Activated CD4-positive, CD25-positive, alpha-beta regulatory T cell treated with anti-CD3 and anti-CD28 coated beads, Interleukin-2, amount 50 U/mL, for 16 hours (primary cell): ENCODE results near the gene CEMP1.

Source experiments
- DNase-seq: peaks from one replicate; pipeline ENCODE4 v3.0.0-alpha.2; 2020; ENCODE audit warnings: low read depth, low spot score

CEMP1 gene

DNA sequence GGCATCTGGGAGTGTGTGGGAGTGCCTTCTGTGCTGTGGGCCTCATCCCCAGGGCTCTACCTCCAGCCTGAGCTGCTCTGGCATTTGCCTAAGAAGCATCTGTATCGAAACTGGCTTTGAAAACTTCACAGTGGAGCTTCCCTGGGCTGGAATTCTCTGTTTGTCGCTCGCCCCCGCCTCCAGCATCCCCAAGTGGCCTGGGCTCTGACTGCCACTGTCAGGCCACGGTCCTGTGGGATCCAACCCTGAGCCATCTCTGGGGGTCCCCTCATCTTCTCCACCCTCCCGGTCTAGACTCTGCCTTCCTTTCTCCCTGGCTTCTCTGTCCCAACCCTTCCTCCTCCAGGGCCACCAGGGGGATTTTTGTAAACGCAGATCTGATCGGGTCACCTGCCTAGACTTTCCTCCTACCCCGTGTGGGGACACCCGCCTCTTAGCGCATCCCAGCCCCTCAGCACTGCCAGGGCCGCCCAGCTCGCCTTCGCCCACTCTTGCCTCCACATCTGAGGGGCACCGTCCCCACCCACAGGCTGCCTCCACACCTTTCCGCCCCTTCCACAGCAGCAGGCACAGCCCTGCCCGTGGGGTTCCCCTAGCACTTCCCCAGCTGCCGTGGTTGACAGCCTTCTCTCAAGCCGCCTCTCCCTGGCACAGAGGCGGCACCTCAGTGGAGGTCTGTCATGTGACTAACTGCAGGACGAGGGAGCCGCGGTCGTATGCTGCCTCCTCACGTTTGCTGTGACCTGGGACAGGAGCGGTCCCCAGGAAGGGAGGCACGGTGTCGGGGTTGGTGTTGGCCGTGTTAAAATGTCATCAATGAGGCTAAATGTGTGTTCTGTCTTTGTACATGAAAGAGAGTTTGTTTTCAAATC is 44.3 kb downstream of the CEMP1 start:
- DNase-seq = peak; percentile 57

DNA sequence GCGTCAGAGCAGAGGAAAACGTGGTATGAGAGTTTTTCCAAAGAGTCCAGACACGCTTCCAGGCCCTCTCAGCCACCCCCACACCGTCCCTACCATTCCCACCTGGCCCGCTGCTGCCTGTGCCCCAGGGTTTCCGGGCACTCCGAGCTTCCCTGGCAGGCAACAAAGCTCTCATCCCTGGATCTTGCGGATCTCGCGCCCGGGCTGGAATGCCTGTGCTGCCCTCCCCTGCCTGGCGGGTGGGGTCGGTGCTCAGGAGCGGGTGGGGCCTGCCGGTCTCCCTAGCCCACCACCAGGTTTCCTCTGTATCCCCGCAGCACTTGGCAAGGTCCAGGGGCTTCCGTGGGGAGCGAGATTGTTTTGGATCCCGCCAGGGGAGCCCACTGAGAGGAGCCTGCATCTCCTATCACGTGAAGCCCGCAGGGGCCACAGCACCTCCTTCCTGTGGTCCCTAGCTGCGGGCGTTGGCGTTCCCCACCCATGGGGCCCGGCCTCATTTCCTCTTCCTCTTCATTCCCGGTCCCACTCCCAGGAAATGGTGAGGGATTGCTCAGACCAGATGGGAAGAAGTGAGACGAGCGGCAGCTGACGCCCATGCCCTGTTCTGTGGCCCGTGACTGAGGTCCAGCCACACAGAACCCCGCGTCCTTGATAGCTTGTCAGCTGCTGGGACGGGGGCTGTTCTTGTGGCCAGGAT is 45.2 kb downstream of the CEMP1 start:
- no peak for DNase-seq

DNA sequence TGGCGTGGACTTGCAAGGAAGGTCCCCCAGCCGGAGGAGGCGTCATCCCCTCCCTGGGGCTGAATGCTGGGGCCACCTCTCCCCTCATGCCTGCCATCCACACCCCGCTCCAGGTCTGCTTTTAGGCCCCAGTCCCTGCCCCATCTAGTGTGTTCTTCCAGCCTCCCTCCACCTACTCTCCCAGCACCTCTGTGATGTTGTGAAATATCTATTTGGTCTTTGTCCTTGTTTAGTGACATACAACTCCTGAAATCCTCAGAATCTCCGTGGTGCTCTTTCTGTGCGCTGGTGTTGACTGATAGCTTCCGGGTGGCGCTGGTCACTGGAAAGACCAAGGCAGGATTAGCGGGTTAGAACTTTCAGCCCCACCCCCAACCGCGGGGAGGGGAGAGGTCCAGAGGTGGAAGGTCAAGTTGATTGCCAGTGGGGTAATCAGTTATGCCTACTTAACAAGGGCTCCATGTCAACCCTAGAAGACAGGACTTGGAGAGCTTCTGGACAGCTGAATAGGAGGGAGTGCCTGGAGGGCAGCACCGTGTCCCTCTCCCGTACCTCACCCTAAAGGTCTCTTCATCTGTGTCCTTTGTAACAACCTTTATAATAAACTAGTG is 46.2 kb downstream of the CEMP1 start:
- no peak for DNase-seq

DNA sequence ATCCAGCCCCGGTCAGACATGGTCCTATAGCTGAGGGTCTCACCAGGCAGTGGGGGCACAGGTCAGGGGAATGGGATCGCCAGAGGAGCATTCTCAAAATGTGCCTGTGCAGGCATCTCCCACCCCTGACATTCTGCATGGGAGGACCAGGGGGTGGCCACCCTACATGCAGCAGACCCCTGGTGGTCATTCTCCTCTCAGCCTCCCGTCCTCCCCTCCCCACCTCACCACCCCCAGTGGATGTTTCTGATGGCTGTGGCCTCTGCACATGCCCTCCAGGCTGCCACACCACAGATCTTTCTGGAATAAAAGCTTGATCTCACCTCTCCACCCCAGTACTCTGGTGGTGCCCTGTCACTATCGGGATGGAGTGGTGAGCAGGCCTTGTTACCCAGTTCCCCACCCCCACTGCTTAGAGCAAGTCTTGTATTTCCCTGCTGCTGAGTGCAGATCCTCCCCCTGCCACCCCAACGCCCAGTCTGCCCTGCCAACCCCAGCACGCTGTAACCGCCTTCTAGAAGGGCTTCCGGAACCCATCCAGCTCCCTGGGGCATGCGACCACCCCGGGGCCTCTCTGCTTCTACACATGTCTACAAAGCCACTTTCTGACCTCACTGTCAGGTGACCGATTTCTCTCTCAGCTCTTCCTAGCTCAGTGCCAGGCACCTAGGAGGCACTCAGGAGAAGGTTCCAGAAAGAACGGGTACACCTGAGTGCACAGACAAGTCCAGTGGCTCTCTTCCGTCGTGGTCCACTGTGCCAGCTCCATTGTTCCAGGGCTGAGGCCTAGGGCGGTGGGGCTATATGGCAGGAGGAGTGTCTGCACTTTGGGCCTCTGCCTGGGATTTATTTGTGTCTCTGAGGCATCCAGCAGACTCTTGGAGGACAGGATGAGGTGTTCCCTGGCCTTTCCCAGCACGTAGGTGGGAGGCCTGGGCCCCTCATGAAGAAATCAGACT is 47.0 kb downstream of the CEMP1 start:
- no peak for DNase-seq

DNA sequence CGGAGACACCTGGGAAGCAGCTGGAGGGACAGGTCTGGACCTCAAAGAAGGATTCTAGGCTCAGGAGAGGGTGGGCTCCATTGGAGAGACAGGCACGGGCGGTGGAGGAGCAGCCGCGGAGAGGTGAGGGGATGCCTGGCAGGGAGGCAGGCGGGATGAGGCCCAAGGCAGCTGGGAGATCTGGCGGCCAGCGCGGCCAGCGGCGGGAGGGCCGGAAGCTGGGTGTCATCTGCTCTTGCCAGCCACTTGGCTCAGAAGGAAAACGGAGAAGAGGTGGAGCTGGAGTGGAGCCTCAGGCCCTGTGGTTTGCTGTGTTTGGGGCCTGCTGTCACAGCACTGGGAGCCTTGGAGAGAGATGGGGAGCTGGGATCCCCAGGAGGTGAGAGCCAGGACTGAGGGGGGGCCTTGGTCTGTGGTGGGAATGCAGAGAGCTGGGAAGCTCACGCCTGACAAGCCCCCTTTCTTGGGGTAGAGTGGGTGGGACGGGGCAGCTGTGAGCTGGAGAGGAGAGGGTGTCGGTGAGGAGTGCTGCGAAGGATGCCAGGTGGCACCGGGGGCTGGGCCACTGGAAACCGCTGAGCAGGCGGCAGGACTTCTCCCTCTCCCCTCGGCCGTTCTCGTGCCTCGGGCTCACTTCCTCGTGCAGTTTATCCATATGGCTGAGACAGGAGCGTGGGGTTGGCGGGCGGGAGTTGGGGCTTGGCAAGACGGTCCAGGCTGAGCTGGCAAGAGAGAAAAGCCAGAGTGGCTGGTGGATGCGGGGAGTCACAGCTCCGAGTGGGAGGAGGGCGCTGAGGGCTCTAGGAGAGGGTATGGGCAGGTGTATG is 48.3 kb downstream of the CEMP1 start:
- no peak for DNase-seq

DNA sequence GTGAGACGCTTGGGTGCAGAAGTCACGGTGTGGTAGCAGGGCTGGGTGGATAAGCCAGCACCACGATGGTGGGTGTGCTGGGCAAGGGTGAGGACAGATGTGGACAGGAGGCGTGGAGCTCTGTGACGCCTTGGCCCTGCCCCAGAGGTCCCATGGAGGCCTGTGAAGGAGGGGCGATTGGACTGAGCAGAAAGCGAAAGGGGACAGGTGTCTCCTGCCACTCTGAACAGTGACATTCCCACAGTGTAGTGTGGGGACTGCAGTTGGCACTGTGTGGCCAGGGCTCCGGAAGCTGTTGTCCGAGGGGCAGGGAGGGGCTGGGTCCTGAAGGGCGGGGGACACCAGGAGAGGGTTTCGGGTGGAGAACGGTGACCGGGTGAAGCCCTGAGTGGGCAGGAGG is 49.0 kb downstream of the CEMP1 start:
- no peak for DNase-seq

GRCh38 chr16:2481676-2482075 is 49.5 kb downstream of the CEMP1 start:
- DNase-seq = no peak

DNA sequence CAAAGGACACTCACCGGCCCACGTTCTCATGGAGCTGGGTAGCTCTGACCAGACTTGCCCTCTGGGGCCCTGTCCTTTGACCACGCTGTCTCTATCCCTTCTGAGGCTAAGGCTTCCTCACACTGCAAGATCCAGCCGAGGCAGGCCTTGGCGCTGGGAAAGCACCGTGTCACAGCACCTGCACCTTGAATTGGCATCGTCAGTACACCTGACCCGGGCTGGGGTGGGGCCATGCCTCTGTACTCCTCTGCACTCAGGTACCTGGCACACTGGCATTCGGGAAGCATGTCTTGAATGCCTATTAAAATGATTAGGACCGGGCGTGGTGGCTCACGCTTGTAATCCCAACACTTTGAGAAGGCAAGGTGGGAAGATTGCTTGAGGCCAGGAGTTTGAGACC is 50.3 kb downstream of the CEMP1 start:
- DNase-seq = no peak
